SH-SY5Y (cell line): Measurements from ENCODE around the gene GABPA.

Experiments
- GATA2 ChIP-seq: IDR thresholded peaks from 2 replicates; pipeline ENCODE4 v1.6.1; 2011; ENCODE audit warnings: mild to moderate bottlenecking, low read depth, low read length
- GATA3 ChIP-seq: IDR thresholded peaks from 2 replicates; pipeline ENCODE4 v1.6.1; 2011; ENCODE audit warnings: low read depth, mild to moderate bottlenecking, low read length, moderate library complexity

GABPA gene

GRCh38 chr21:25767921-25768320, 33.1 kb downstream of the GABPA start:
- TF ChIP-seq GATA3 (no peak), GATA2 (no peak)

GRCh38 chr21:25772686-25773085, 37.9 kb downstream of the GABPA start:
- TF ChIP-seq GATA2 (no peak), GATA3 (no peak)

GRCh38 chr21:25776440-25776839, 41.7 kb downstream of the GABPA start:
- TF ChIP-seq GATA3, result no peak
- no peak for TF ChIP-seq GATA2

GRCh38 chr21:25788677-25789076, 53.9 kb downstream of the GABPA start:
- TF ChIP-seq GATA2 (no peak), GATA3 (no peak)

- no peak for TF ChIP-seq GATA3
- no peak for TF ChIP-seq GATA2
Measured at GRCh38 chr21:25790122-25790877, 55.5 kb downstream of the GABPA start.

- TF ChIP-seq GATA2 (no peak), GATA3 (no peak)
Measured at GRCh38 chr21:25790878-25791204, 56.1 kb downstream of the GABPA start.

GRCh38 chr21:25791319-25791718, 56.5 kb downstream of the GABPA start:
- TF ChIP-seq GATA2 (no peak), GATA3 (no peak)

- no peak for TF ChIP-seq GATA3
- TF ChIP-seq GATA2, result no peak
Measured at GRCh38 chr21:25801217-25802014, 66.6 kb downstream of the GABPA start.

GRCh38 chr21:25806060-25806459, 71.3 kb downstream of the GABPA start:
- no peak for TF ChIP-seq GATA2
- TF ChIP-seq GATA3, result no peak

GRCh38 chr21:25807191-25807590, 72.4 kb downstream of the GABPA start:
- TF ChIP-seq GATA2, result no peak
- no peak for TF ChIP-seq GATA3

- TF ChIP-seq GATA3 (no peak), GATA2 (no peak)
Measured at GRCh38 chr21:25809013-25809412, 74.2 kb downstream of the GABPA start.

GRCh38 chr21:25811186-25811585, 76.4 kb downstream of the GABPA start:
- no peak for TF ChIP-seq GATA2
- TF ChIP-seq GATA3, result no peak

GRCh38 chr21:25813917-25814316, 79.1 kb downstream of the GABPA start:
- TF ChIP-seq GATA3 (no peak), GATA2 (no peak)

- TF ChIP-seq GATA3 (no peak), GATA2 (no peak)
Measured at GRCh38 chr21:25818121-25818520, 83.3 kb downstream of the GABPA start.

GRCh38 chr21:25818551-25818950, 83.8 kb downstream of the GABPA start:
- no peak for TF ChIP-seq GATA3
- no peak for TF ChIP-seq GATA2
